ENCODE results near the gene FRMPD4. TPM values are rescaled to one million over a fixed set of nuclear protein-coding genes. Genes with fewer than 3 reads are reported as not detected.

The FRMPD4 gene
- total and polyA plus RNA-seq, 2 experiments from 2014 or later = 0.19 to 0.80 TPM

DNA sequence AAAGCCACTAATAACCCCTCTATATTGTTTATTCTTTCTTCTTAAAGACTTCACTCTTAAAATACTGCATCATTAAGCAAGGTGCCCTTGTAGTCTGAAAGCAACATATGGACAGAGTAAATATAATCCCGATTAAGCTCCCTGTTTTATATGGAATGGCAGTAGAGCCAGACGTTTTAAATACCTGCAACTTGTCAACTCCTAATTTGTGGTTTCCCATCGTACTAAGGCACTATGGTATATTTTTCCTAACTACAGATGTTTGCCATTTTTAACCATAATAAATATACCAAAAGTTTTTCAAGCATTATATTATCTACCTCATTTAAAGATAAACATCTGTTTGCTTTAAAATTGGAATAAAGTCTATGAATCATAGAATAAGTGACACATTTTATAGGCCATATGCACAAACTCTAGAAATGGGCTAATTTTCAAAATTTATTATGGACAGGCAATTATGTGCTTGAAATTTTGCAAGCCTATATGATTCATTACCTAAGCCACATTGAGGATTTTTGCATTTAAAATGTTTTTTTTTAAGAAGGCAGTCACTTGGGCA is 194.6 kb downstream of the FRMPD4 start:
- Mint-ChIP-seq H3K27me3 (ENCODE audit: insufficient read depth, low read depth, poor library complexity) (no peaks in the 10 kb centered on the region), H3K4me1 (peaks cover 4% of the 10 kb centered on the region; the same call in 2 of the 3 replicates)

More for the DNA sequence above, 194.6 kb downstream of the FRMPD4 start:
- ATAC-seq = no peak
- H3K4me2 ChIP-seq = no peak overlapping the region
- H3K4me3 ChIP-seq = no peak overlapping the region
- DNase-seq (ENCODE audit: low spot score) = no peak
- no peaks in the 10 kb centered on the region for H3K79me2 ChIP-seq (replicated peaks; ENCODE audit: insufficient read depth)
- H3K36me3 ChIP-seq (ENCODE audit: insufficient read depth) = no peaks in the 10 kb centered on the region
- no peaks in the 10 kb centered on the region for H3K27me3 ChIP-seq (ENCODE audit: insufficient read depth)
- no peaks in the 10 kb centered on the region for H3K4me1 ChIP-seq (ENCODE audit: insufficient read depth)
- no peak overlapping the region for H3K27ac ChIP-seq (ENCODE audit: low read depth)
- Mint-ChIP-seq H3K9me3 (no peaks in the 10 kb centered on the region), H3K4me3 (no peak overlapping the region), H3K27ac (no peak overlapping the region), H3K36me3 (ENCODE audit: low read depth) (no peaks in the 10 kb centered on the region)
- TF ChIP-seq, protein P1, sequence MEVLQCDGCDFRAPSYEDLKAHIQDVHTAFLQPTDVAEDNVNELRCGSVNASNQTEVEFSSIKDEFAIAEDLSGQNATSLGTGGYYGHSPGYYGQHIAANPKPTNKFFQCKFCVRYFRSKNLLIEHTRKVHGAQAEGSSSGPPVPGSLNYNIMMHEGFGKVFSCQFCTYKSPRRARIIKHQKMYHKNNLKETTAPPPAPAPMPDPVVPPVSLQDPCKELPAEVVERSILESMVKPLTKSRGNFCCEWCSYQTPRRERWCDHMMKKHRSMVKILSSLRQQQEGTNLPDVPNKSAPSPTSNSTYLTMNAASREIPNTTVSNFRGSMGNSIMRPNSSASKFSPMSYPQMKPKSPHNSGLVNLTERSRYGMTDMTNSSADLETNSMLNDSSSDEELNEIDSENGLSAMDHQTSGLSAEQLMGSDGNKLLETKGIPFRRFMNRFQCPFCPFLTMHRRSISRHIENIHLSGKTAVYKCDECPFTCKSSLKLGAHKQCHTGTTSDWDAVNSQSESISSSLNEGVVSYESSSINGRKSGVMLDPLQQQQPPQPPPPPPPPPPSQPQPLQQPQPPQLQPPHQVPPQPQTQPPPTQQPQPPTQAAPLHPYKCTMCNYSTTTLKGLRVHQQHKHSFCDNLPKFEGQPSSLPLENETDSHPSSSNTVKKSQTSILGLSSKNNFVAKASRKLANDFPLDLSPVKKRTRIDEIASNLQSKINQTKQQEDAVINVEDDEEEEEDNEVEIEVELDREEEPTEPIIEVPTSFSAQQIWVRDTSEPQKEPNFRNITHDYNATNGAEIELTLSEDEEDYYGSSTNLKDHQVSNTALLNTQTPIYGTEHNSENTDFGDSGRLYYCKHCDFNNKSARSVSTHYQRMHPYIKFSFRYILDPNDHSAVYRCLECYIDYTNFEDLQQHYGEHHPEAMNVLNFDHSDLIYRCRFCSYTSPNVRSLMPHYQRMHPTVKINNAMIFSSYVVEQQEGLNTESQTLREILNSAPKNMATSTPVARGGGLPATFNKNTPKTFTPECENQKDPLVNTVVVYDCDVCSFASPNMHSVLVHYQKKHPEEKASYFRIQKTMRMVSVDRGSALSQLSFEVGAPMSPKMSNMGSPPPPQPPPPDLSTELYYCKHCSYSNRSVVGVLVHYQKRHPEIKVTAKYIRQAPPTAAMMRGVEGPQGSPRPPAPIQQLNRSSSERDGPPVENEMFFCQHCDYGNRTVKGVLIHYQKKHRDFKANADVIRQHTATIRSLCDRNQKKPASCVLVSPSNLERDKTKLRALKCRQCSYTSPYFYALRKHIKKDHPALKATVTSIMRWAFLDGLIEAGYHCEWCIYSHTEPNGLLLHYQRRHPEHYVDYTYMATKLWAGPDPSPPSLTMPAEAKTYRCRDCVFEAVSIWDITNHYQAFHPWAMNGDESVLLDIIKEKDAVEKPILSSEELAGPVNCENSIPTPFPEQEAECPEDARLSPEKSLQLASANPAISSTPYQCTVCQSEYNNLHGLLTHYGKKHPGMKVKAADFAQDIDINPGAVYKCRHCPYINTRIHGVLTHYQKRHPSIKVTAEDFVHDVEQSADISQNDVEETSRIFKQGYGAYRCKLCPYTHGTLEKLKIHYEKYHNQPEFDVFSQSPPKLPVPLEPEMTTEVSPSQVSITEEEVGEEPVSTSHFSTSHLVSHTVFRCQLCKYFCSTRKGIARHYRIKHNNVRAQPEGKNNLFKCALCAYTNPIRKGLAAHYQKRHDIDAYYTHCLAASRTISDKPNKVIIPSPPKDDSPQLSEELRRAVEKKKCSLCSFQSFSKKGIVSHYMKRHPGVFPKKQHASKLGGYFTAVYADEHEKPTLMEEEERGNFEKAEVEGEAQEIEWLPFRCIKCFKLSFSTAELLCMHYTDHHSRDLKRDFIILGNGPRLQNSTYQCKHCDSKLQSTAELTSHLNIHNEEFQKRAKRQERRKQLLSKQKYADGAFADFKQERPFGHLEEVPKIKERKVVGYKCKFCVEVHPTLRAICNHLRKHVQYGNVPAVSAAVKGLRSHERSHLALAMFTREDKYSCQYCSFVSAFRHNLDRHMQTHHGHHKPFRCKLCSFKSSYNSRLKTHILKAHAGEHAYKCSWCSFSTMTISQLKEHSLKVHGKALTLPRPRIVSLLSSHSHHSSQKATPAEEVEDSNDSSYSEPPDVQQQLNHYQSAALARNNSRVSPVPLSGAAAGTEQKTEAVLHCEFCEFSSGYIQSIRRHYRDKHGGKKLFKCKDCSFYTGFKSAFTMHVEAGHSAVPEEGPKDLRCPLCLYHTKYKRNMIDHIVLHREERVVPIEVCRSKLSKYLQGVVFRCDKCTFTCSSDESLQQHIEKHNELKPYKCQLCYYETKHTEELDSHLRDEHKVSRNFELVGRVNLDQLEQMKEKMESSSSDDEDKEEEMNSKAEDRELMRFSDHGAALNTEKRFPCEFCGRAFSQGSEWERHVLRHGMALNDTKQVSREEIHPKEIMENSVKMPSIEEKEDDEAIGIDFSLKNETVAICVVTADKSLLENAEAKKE (CRISPR knock-in tag; IDR thresholded peaks at IDR 0.05) = no peak
- TF ChIP-seq NANOG (IDR thresholded peaks at IDR 0.05; ENCODE audit: borderline replicate concordance) (no peak), ZNF114 (CRISPR knock-in tag; IDR thresholded peaks at IDR 0.05) (no peak), EZH2 (IDR thresholded peaks at IDR 0.05; ENCODE audit: low read depth, unreplicated experiment) (no peak), POLR2AphosphoS5 (IDR thresholded peaks at IDR 0.05; ENCODE audit: low read depth) (no peak)
- no peak overlapping the region for H2AFZ ChIP-seq
- H3K9me2 ChIP-seq (ENCODE audit: insufficient read depth) = no peaks in the 10 kb centered on the region
- H4K20me1 ChIP-seq (replicated peaks; ENCODE audit: insufficient read depth) = no peaks in the 10 kb centered on the region
- no peaks in the 10 kb centered on the region for H3F3A ChIP-seq (replicated peaks; ENCODE audit: low read depth)

Measured in GM23338 (cell line).